ENCODE results near the gene TRAPPC3L.

The TRAPPC3L gene

DNA sequence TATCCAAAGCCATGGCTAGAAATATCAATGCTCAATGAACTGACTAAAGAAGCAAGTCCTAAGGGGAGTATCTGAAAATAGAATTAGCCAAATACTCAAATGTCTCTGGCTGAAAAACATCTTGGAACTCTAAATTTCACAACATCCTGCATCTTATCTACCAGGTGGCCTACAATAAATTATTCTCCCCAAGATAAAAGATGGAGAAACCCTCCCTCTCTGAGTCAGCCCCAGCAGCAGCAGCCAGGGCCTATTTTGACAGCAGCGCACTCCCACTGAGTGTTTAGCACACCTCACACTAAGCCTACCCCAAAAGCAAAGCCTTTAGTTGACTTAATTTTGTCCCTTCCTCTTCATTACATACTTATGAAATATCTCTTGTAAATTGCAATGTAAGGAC is 78.4 kb downstream of the TRAPPC3L start:
- DNase-seq = no peak

- DNase-seq = no peak
Observed at GRCh38 chr6:116465246-116465645, 80.2 kb downstream of the TRAPPC3L start.

DNA sequence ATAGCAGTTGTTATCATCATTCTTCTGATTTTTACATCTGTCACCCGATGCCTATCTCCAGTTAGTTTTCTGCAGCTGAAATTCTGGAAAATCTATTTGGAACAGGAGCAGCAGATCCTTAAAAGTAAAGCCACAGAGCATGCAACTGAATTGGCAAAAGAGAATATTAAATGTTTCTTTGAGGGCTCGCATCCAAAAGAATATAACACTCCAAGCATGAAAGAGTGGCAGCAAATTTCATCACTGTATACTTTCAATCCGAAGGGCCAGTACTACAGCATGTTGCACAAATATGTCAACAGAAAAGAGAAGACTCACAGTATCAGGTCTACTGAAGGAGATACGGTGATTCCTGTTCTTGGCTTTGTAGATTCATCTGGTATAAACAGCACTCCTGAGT is 82.2 kb downstream of the TRAPPC3L start:
- DNase-seq = no peak

DNA sequence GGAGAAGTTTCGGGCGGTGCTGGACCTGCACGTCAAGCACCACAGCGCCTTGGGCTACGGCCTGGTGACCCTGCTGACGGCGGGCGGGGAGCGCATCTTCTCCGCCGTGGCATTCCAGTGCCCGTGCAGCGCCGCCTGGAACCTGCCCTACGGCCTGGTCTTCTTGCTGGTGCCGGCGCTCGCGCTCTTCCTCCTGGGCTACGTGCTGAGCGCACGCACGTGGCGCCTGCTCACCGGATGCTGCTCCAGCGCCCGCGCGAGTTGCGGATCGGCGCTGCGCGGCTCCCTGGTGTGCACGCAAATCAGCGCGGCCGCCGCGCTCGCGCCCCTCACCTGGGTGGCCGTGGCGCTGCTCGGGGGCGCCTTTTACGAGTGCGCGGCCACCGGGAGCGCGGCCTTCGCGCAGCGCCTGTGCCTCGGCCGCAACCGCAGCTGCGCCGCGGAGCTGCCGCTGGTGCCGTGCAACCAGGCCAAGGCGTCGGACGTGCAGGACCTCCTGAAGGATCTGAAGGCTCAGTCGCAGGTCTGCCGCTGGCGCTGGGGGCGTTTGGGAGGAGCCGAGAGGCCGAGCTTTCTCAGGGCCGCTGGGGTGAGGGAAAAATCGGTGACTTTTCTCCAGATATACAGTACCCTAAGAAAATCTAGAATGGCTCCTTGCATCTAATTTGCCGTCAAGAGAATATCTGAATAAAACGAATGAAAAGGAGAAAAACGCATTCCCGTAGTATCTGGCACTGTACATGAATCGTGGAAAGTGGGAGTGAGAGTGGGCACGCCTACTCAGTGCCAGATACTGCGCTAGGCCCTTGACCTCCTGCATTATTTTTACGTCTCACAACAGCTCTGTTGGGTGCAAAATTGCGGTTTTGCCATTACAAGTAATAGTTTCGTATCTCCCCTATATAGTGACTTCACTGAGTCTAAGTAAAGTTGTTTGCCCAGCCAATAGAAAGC is 83.3 kb downstream of the TRAPPC3L start:
- peak in 19 of 56 donors; percentile 2 to 46 (median 17) for DNase-seq

GRCh38 chr6:116461331-116461931 is 84.1 kb downstream of the TRAPPC3L start, which contains the start of gene CALHM6:
CALHM6 (plus strand) TSS chr6:116461375; CDS start chr6:116461930, 555 bp downstream.
- DNase-seq = no peak

DNA sequence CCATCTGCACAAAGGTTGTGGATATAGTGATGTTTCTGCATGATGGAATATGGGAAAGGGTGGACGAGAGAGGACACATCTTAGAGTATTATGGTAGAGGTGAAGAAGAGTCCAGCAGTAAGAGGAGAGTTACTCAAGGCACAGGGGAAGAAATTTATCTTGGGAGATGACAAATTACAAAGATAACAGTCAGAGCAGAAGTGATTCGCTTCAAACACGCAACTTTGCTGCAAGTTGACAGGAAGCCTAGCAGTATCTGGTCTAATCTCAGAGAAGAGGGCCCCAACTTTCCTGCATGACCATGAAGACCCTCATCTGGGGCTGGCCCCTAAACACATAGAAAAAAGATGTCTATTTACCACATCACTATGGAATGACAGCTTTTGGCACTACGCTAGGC is 85.6 kb downstream of the TRAPPC3L start:
- DNase-seq = no peak

- DNase-seq = no peak
Observed at GRCh38 chr6:116458264-116458663, 87.2 kb downstream of the TRAPPC3L start.

- no peak for DNase-seq
Observed at GRCh38 chr6:116456927-116457326, 88.6 kb downstream of the TRAPPC3L start.

GRCh38 chr6:116456106-116456505 is 89.4 kb downstream of the TRAPPC3L start:
- DNase-seq = no peak

GRCh38 chr6:116452531-116452930 is 93.0 kb downstream of the TRAPPC3L start:
- DNase-seq = no peak

DNA sequence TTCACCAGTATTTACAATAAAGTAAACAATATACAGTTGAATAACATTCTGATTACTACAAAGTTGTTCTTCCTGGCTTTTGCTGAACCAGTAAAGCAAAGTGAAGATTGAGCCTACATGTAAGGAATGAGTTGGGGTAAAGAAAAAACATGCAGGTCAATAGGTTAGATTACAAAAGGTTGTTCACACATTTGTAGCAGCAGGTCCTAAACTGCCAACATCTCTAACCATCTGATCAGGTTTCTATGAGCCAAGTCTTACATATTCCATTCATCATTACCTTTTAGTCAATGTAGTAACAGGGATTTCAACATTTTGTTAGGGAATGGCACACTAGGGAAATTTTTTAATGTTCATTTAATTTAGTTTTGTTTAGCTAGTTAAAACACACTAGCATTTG is 93.6 kb downstream of the TRAPPC3L start:
- no peak for DNase-seq

GRCh38 chr6:116450769-116451740 is 94.4 kb downstream of the TRAPPC3L start:
- DNase-seq = no peak

DNA sequence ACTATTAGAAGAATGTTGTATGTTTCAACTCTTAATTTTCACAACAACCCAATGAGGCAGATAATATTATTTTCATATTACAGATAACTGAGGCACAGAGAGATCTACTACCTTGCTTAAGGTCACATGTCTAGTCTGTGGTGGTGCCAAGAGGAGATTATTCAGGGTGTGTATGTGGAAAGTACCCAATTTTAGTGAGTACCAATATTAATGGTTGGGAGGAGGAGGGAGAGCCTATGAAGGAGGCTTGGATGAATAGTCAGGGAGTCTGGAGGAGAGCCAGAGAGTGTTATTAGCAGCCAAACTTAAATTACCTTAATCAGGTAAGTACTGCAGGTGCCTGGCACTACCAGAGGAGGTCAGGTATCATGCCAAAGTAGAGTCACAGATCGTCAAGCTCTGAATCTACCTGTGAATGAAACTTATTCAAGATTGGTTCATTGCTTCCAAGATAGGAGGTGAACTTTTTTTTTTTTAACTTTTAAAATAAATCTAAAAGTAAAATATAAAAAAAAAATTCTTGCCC is 95.2 kb downstream of the TRAPPC3L start:
- no peak for DNase-seq

DNA sequence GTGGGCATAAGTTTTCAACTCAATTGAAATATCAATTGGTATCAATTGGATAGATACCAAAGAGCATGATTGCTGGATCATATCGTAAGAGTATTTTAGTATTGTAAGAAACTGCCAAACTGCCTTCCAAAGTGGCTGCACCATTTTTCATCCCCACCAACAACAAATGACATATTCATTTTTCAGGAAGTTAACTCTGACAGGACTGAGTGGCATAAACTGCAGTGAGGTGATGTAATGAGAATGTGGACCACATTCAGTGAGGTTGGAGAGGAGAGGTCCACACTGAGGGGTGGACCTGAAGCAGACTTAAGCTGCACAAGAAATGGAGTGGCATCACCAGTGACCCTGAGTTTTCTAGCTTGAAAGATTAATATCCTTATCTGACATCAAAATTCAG is 95.9 kb downstream of the TRAPPC3L start:
- no peak for DNase-seq

DNA sequence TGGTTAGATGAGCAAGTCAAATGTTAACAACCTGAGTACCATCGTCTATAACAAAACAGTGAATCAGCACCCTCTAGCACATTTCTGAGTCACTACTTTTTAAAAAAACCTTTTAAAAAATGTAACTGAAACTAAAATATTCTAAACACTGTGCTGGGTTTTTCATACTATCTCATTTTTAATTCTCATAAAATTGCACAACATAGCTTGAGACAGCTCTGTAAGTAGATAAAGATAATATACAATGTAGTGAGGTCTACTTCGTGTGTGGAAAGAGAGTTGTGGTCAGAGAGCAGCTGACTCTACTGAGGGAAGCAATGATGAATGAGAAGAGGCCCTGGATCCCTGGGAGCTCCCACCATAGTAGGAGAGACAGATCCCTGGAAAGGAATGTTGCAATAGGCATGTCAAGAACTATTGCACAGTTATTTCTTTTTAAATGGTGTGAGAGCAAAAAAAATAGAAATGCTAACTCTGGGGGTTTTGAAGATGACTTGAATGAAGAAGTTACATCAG is 97.9 kb downstream of the TRAPPC3L start:
- no peak for DNase-seq

GRCh38 chr6:116447052-116447451 is 98.4 kb downstream of the TRAPPC3L start:
- DNase-seq = no peak

- DNase-seq = no peak
Observed at GRCh38 chr6:116446399-116446798, 99.1 kb downstream of the TRAPPC3L start.

GRCh38 chr6:116445102-116445501 is 100.4 kb downstream of the TRAPPC3L start:
- no peak for DNase-seq

Measured in amygdala (tissue), 56 donors.